IMR-90 (cell line): ENCODE data around the gene USP10. TPM values are rescaled to one million over a fixed set of nuclear protein-coding genes. Genes with fewer than 3 reads are reported as not detected.

ENCODE experiments used
- ATAC-seq: fragments of 200-7000 bp; cut with Tn5 transposase; 2 replicates; pipeline ENCODE4 v1.9.1; 2020; ENCODE audit warnings: low read depth, mild to moderate bottlenecking, moderate library complexity
- BruUV-seq: library from RNA; stranded (reverse); fragments of 400-500 nt; replicated peaks from 2 replicates; lab custom pipeline; 2021; lab: Mats Ljungman, UMichigan
- CTCF ChIA-PET: fragments of 300-600 bp; formaldehyde crosslinking; extraction: SDS; loops from one replicate; lab custom pipeline; 2021; ENCODE audit warnings: antibody characterized with exemption; lab: Yijun Ruan, JAX
- POLR2A ChIA-PET: fragments of 300-600 bp; sonication (Branson Sonifier 250); formaldehyde crosslinking; loops from one replicate; lab custom pipeline; 2022; ENCODE audit warnings: antibody characterized with exemption; ENCODE audit not compliant: unreplicated experiment; lab: Charles Lee
- DNase-seq: peaks from one replicate; pipeline ENCODE4 v3.0.0; 2013
- H2AFZ ChIP-seq: replicated peaks from 2 replicates; pipeline ENCODE3; 2013; ENCODE audit warnings: low read length, mild to moderate bottlenecking; ENCODE audit not compliant: poor library complexity
- H2AK5ac ChIP-seq: 2 replicates; pipeline ENCODE4 v1.6.1; 2013; ENCODE audit warnings: low read depth, low read length, inconsistent platforms
- H2AK9ac ChIP-seq: replicated peaks from 2 replicates; pipeline ENCODE3; 2013; ENCODE audit warnings: mild to moderate bottlenecking, low read depth, low read length, moderate library complexity; ENCODE audit not compliant: poor library complexity
- H2BK120ac ChIP-seq: 2 replicates; pipeline ENCODE4 v1.6.1; 2013; ENCODE audit warnings: low read depth, low read length, inconsistent platforms
- H2BK15ac ChIP-seq: 3 replicates; pipeline ENCODE4 v1.6.1; 2013; ENCODE audit warnings: low read depth, low read length, inconsistent platforms
- H2BK20ac ChIP-seq: 2 replicates; pipeline ENCODE4 v1.6.1; 2013; ENCODE audit warnings: low read depth, mild to moderate bottlenecking, inconsistent platforms, low read length, moderate library complexity
- H2BK5ac ChIP-seq: 2 replicates; pipeline ENCODE4 v1.6.1; 2013; ENCODE audit warnings: mild to moderate bottlenecking, low read depth, low read length, inconsistent platforms; ENCODE audit not compliant: poor library complexity, severe bottlenecking
- H3K14ac ChIP-seq: replicated peaks from 2 replicates; pipeline ENCODE4 v1.6.1; 2013; ENCODE audit warnings: low read depth, low read length, inconsistent platforms
- H3K18ac ChIP-seq: 2 replicates; pipeline ENCODE4 v1.6.1; 2013; ENCODE audit warnings: low read depth, low read length, control low read depth
- H3K23ac ChIP-seq: 2 replicates; pipeline ENCODE4 v1.6.1; 2013; ENCODE audit warnings: low read depth, low read length, inconsistent platforms
- H3K27ac ChIP-seq: 2 replicates; pipeline ENCODE4 v1.5.1; 2013; ENCODE audit warnings: mild to moderate bottlenecking, control low read depth, low read length; ENCODE audit not compliant: insufficient read depth
- H3K27me3 ChIP-seq: 2 replicates; pipeline ENCODE4 v1.6.1; 2013; ENCODE audit warnings: low read length; ENCODE audit not compliant: control insufficient read depth, insufficient read depth
- H3K36me3 ChIP-seq: 2 replicates; pipeline ENCODE4 v1.6.1; 2013; ENCODE audit warnings: low read length, mixed read lengths; ENCODE audit not compliant: control insufficient read depth, insufficient read depth
- H3K4ac ChIP-seq: 2 replicates; pipeline ENCODE4 v1.6.1; 2013; ENCODE audit warnings: low read depth, low read length, inconsistent platforms
- H3K4me1 ChIP-seq: 2 replicates; pipeline ENCODE4 v1.6.1; 2013; ENCODE audit warnings: low read length, mixed read lengths; ENCODE audit not compliant: control insufficient read depth, insufficient read depth
- H3K4me2 ChIP-seq: 2 replicates; pipeline ENCODE4 v1.6.1; 2013; ENCODE audit warnings: low read depth, mild to moderate bottlenecking, control low read depth, low read length, moderate library complexity
- H3K4me3 ChIP-seq: 2 replicates; pipeline ENCODE4 v1.5.1; 2013; ENCODE audit warnings: low read depth, mild to moderate bottlenecking, control low read depth, low read length, moderate library complexity; ENCODE audit not compliant: insufficient read depth
- H3K56ac ChIP-seq: 2 replicates; pipeline ENCODE4 v1.6.1; 2013; ENCODE audit warnings: low read length, inconsistent platforms; ENCODE audit not compliant: insufficient read depth; ENCODE audit errors: extremely low read depth
- H3K79me1 ChIP-seq, 2 experiments: 2 replicates each; pipeline ENCODE4 v1.6.1; 2013; ENCODE audit warnings: low read length in 2 of 2, inconsistent platforms in 1 of 2, low read depth in 1 of 2
- H3K9ac ChIP-seq: 2 replicates; pipeline ENCODE4 v1.6.1; 2013; ENCODE audit warnings: low read depth, low read length, control low read depth
- H3K9me1 ChIP-seq: 2 replicates; pipeline ENCODE4 v1.6.1; 2013; ENCODE audit warnings: low read length, inconsistent platforms; ENCODE audit not compliant: insufficient read depth
- H3K9me3 ChIP-seq: 2 replicates; pipeline ENCODE4 v1.6.1; 2013; ENCODE audit warnings: low read length; ENCODE audit not compliant: control insufficient read depth, insufficient read depth
- H4K20me1 ChIP-seq: 2 replicates; pipeline ENCODE4 v1.6.1; 2013; ENCODE audit warnings: low read length, inconsistent platforms; ENCODE audit not compliant: insufficient read depth
- H4K5ac ChIP-seq: 2 replicates; pipeline ENCODE4 v1.6.1; 2013; ENCODE audit warnings: mild to moderate bottlenecking, low read depth, low read length, control low read depth
- H4K8ac ChIP-seq, 2 experiments: 2 replicates each; pipeline ENCODE4 v1.6.1; 2013; ENCODE audit warnings: low read depth in 2 of 2, low read length in 2 of 2, control low read depth in 1 of 2, inconsistent platforms in 1 of 2
- H4K91ac ChIP-seq: 2 replicates; pipeline ENCODE4 v1.6.1; 2013; ENCODE audit warnings: low read depth, low read length, inconsistent platforms; ENCODE audit not compliant: insufficient read depth
- BHLHE40 ChIP-seq: fragments of 150-350 bp; IDR thresholded peaks from 2 replicates; pipeline ENCODE4 v1.6.1; 2016; ENCODE audit warnings: mild to moderate bottlenecking, low read depth, low read length
- CEBPB ChIP-seq: IDR thresholded peaks from 2 replicates; pipeline ENCODE4 v1.6.1; 2012; ENCODE audit warnings: low read depth, low read length, improper control_type of control experiment
- CTCF ChIP-seq: conservative IDR thresholded peaks from 2 replicates; pipeline ENCODE4 v1.5.1; 2012; ENCODE audit warnings: mild to moderate bottlenecking, low read depth, low read length, improper control_type of control experiment
- FOS ChIP-seq: fragments of 150-350 bp; IDR thresholded peaks from 2 replicates; pipeline ENCODE4 v1.6.1; 2016; ENCODE audit warnings: low read depth, low read length
- NFE2L2 ChIP-seq: fragments of 150-350 bp; IDR thresholded peaks from 2 replicates; pipeline ENCODE4 v1.6.1; 2016; ENCODE audit warnings: low read depth, mild to moderate bottlenecking, low read length
- RAD21 ChIP-seq: IDR thresholded peaks from 2 replicates; pipeline ENCODE4 v1.6.1; 2012; ENCODE audit warnings: low read length, improper control_type of control experiment
- RFX5 ChIP-seq: IDR thresholded peaks from 2 replicates; pipeline ENCODE4 v1.8.0; 2012; ENCODE audit warnings: low read depth, mild to moderate bottlenecking, low read length, moderate library complexity
- SMC3 ChIP-seq: fragments of 150-350 bp; IDR thresholded peaks from 2 replicates; pipeline ENCODE4 v1.6.1; 2016; ENCODE audit warnings: low read depth, mild to moderate bottlenecking, antibody characterized with exemption, low read length, moderate library complexity
- WGBS, 2 experiments: methylation state at CpG; one replicate each; pipeline versions ENCODE4 v1.1.5 to v1.1.7; 2013; ENCODE audit warnings: missing lambda C conversion rate in 2 of 2; ENCODE audit not compliant: insufficient read length in 1 of 2; ENCODE audit errors: extremely low coverage in 2 of 2; 5-methylcytosine and 5-hydroxymethylcytosine counted together
- dilution Hi-C: fragments of 300-500 bp; cut with HindIII; formaldehyde crosslinking; loops from one replicate; pipeline ENCODE4 v1.14.3; 2018; ENCODE audit warnings: low sequenced_read_pairs; ENCODE audit not compliant: unreplicated experiment
- in situ Hi-C: fragments of 300-500 bp; cut with MboI; formaldehyde crosslinking; loops from 3 replicates; pipeline ENCODE4 v1.14.3; 2019; ENCODE audit warnings: low sequenced_read_pairs, inconsistent platforms, mixed read lengths
- intact Hi-C: fragments of 100-400 bp; cut with micrococcal nuclease; formaldehyde crosslinking; loops from 2 replicates; pipeline ENCODE4 v1.10.0; 2022
- polyA plus RNA-seq, 3 experiments: library from polyadenylated mRNA; depleted of rRNA; stranded (reverse); fragments of >200 nt; gene quantifications; 2 replicates each; pipeline ENCODE4 v1.2.3, GENCODE V29; 2012; ENCODE audit warnings: low replicate concordance in 1 of 3
- total RNA-seq: library from RNA; depleted of rRNA; stranded (reverse); fragments of >200 nt; gene quantifications from 2 replicates; pipeline ENCODE4 v1.2.3, GENCODE V29; 2012

USP10 gene
- total and polyA plus RNA-seq, 2 of the 4 experiments (the other 2 are of a cell fraction), result 54.3 to 79.0 TPM

DNA sequence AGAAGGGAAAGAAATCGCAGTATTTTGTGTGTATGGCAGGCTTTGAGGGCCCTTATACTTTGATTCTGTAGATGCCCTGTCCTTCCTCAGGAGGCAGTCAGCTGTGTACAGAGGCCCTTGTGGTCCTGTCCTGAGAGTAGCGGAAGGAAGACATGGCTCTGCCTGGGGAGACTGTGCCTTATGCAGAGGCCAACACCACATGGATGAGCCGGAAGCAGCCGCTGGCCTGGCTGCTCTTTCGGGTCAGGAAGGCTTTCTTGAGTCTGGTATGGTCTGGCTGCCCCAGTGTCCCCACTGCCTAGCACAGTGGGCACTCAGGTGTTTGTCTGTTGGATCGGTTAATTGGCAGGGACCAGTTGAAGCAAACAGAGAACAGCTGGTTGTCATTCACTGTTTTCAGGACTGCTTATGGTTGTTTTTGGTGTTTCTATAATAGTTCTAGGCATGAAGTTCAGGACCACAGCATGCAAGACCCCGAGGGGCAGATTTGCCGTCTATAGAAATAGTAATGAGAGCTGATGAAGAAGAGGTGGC lies 12.4 kb downstream of the USP10 start:
- Histone ChIP-seq H3K4ac (no peak overlapping the region), H2BK15ac (no peak overlapping the region), H3K27ac (no peak overlapping the region), H3K27me3 (no peaks in the 10 kb centered on the region), H3K9me1 (peaks cover 53% of the 10 kb centered on the region), H3K9ac (no peak overlapping the region), H4K91ac (no peak overlapping the region), H3K79me1 (peaks cover 16 to 93% of the 10 kb centered on the region in 2 experiments), H3K56ac (no peak overlapping the region), H3K18ac (no peak overlapping the region), H4K5ac (no peak overlapping the region), H4K20me1 (peaks cover 98% of the 10 kb centered on the region), H3K4me1 (peaks cover 9% of the 10 kb centered on the region), H2BK120ac (no peak overlapping the region), H2BK5ac (no peak overlapping the region), H4K8ac (no peak overlapping the region), H2AFZ (no peak overlapping the region), H3K36me3 (peaks cover 5% of the 10 kb centered on the region; the same call in 1 of the 2 replicates), H2BK20ac (no peak overlapping the region), H2AK9ac (no peak overlapping the region), H3K23ac (no peak overlapping the region), H3K9me3 (no peaks in the 10 kb centered on the region), H3K4me3 (no peak overlapping the region), H3K4me2 (no peak overlapping the region), H2AK5ac (no peak overlapping the region), H3K14ac (no peak overlapping the region)
- DNase-seq (no peak), ATAC-seq (no peak; the same call in 1 of the 2 replicates)
- dilution Hi-C loops, result no loop called here
- in situ Hi-C loops, result loop anchor here (25.0 kb wide), 1 partner anchor 425 kb away; the partner anchor contains the start of gene WFDC1
- BruUV-seq, result no TSS peak
- POLR2A ChIA-PET, result no interaction called here
- TF ChIP-seq FOS, result no peak
- no peak for TF ChIP-seq CEBPB
- no peak for TF ChIP-seq NFE2L2
- TF ChIP-seq SMC3, result no peak
- no peak for TF ChIP-seq CTCF
- TF ChIP-seq RFX5, result no peak
- TF ChIP-seq RAD21, result no peak
- TF ChIP-seq BHLHE40, result no peak
- WGBS, 2 experiments, result 94% methylated on average over 2 of the region's 8 CpGs; no CpG with 5 or more reads in 1 of the 2 experiments
- intact Hi-C loops, result no loop called here
- CTCF ChIA-PET, result no interaction called here
